IPS-18c (cell line): ENCODE data around the gene TEK.

Experiments used
- H3K4me3 ChIP-seq: 2 replicates; pipeline ENCODE4 v1.7.0; 2013; ENCODE audit warnings: low read depth, mild to moderate bottlenecking, low read length, moderate library complexity; ENCODE audit not compliant: insufficient read depth
- H3K9me3 ChIP-seq: one replicate; pipeline ENCODE4 v1.6.1; 2013; ENCODE audit warnings: mild to moderate bottlenecking, low read length, moderate library complexity; ENCODE audit not compliant: control insufficient read depth, insufficient read depth

TEK gene

DNA sequence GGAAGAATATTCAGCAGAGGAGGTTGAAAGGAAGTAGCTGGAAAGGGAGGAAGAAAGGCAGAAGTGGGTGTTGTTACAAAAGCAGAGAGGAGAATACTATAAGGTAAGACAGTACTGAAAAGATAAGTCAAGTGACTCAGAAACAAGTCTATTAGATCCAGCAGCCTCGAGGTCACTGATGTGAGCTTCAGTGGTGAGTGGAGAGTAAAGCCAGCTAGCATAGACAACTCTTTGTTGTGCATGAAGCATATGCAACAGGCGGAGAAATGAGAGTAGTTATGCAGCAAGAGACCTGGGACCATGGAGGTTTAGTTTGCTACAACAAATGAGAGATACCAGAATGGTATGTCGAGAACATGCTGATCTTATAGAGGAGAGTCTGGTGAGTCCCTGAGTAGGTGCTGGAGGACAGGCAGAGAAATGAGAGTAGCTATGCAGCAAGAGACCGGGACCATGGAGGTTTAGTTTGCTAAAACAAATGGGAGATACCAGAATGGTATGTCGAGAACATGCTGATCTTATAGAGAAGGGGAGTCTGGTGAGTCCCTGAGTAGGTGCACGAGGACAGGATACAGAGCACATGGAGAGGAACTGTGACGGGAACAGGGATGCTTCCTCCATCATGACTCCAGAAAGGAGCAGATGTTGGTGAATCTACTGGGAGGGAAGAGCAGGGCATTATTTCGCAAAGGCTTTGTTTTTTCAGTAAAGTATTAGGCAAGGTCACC, 151.9 kb downstream of the TEK start:
- H3K9me3 ChIP-seq: no peaks in the 10 kb centered on the region

GRCh38 chr9:27261517-27262211, 152.6 kb downstream of the TEK start:
- Histone ChIP-seq H3K4me3 (no peak overlapping the region), H3K9me3 (no peaks in the 10 kb centered on the region)

More for the DNA sequence above, 151.9 kb downstream of the TEK start:
- no peak overlapping the region for H3K4me3 ChIP-seq

GRCh38 chr9:27272103-27272502, 163.1 kb downstream of the TEK start:
- Histone ChIP-seq H3K4me3 (no peak overlapping the region), H3K9me3 (no peaks in the 10 kb centered on the region)

GRCh38 chr9:27273186-27273585, 164.2 kb downstream of the TEK start:
- Histone ChIP-seq H3K4me3 (no peak overlapping the region), H3K9me3 (no peaks in the 10 kb centered on the region)

DNA sequence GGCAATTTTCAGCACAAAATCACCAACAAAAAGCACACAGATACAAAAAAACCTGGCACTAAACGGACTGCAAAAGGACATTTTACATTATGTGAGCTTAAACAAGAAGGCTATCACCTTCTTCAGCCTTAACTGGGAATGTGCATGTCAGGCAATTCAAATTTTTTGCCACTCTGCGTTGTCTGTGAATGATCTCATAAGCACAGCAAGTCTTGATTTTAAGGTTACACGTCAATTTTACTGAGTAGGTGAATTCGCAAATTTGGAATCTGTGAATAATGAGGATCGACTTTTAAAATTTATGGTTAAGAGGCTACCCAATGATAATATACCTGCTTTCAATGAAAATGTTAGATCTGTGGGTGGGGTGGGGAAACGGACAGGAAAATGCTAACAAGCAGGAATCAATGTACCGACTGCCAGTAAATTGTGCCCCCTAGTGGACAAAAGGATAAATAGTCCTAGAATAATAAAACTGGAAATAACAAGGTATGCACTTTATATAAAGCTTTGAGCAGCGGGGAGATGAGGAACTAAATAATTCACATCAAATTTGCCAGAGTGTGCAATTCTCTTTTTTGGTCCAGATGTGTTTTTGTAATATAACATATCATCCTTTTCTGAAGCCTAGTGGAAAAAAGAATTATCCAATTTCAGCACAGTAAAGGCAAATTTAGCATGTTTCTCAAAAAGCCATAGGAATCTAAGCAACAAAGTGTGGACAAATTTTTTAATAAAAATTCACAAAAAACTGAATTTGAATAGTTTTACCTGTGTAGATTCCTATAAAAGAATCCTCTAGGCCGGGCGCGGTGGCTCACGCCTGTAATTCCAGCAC, 167.4 kb downstream of the TEK start:
- H3K9me3 ChIP-seq: no peaks in the 10 kb centered on the region
- H3K4me3 ChIP-seq: no peak overlapping the region

DNA sequence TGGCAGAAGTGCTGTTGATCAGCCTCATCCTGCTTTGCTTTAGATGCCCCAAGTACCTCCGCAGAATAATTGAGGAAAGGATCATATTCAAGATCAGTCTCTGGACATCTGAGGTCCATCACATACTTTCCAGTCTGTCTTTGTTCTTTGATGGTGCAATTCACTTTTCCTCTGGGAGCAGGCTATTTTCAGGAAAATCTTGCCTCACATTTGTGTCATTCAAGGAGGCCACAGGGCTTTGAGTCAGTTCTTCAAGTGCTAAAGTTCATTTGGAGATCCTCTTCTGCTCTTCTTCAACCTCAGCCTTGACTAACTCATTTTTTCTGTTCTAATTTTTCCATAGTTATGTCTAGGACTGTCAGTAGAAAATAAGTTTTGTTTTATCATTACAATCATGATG, 169.3 kb downstream of the TEK start:
- no peaks in the 10 kb centered on the region for H3K9me3 ChIP-seq
- H3K4me3 ChIP-seq: no peak overlapping the region

DNA sequence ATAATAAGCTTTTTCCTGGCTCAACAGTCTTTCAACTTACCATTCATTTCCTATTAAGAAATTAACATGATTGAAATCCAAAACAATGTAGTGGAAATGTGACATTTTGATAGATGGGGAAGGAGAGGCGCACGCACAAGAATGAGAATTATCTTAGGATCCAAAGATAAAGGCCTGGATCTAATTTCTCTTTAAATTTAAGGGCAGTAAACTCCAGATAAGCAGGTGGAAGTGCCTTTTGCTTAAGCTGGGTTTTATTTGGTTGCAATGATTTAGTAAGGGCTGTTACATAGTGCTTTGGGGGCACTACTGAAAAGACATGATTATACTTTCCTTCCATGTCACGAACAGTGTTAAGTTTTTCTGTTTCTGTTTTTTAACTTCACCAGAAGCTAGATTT, 170.6 kb downstream of the TEK start:
- Histone ChIP-seq H3K4me3 (no peak overlapping the region), H3K9me3 (no peaks in the 10 kb centered on the region)
